ENCODE results near the gene ETDB. TPM values are rescaled to one million over a fixed set of nuclear protein-coding genes. Genes with fewer than 3 reads are reported as not detected.
"Not testable (repeated sequence)": the region's sequence is repeated elsewhere in the genome, so short reads cannot be mapped to it uniquely, and the experiment has no call there.

The ETDB gene
- total RNA-seq (not detected), polyA plus RNA-seq (0.25 TPM)
- long read RNA-seq, donor 1 = 0 reads
- long read RNA-seq, donor 2 = 0 reads
- long read RNA-seq, donor 3 = 0 reads
- long read RNA-seq, donor 4 = 0 reads
- long read RNA-seq, donor 5 = 0 reads
- long read RNA-seq, donor 6 = 0 reads
- long read RNA-seq, donor 7 = 0 reads
- long read RNA-seq, donor 8 = 0 reads
- long read RNA-seq, donor 9 = 0 reads
- long read RNA-seq, donor 10 = 0 reads

- not testable (repeated sequence) for H3K27ac ChIP-seq (ENCODE audit: low read depth in 1 of 2, low read length in 1 of 2); DNase-seq (ENCODE audit: low read depth in 6 of 9, low spot score in 9 of 9)
Measured at GRCh38 chrX:135120056-135120576, at the start of gene ETDB. ETDB (minus strand) TSS chrX:135120526; CDS start chrX:135119261, 1,265 bp downstream.

GRCh38 chrX:135169534-135169933, 49.2 kb upstream of the ETDB start:
- not testable (repeated sequence) for H3K27me3 ChIP-seq (ENCODE audit: control insufficient read depth in 2 of 2, insufficient read depth in 1 of 2, low read length in 1 of 2); H3K9me3 ChIP-seq (ENCODE audit: control insufficient read depth in 2 of 2, insufficient read depth in 1 of 2, low read length in 1 of 2); H3K36me3 ChIP-seq (ENCODE audit: control insufficient read depth in 2 of 2, insufficient read depth in 2 of 2, low read length in 1 of 2); H3K4me1 ChIP-seq (ENCODE audit: control insufficient read depth in 2 of 2, insufficient read depth in 2 of 2, low read length in 2 of 2); H3K27ac ChIP-seq (ENCODE audit: low read depth in 1 of 2, low read length in 1 of 2); DNase-seq (ENCODE audit: low read depth in 6 of 9, low spot score in 9 of 9); H3K4me3 ChIP-seq (ENCODE audit: low read length in 2 of 2)
- WGBS = 97% methylated on average over 3 of the region's 3 CpGs

More at GRCh38 chrX:135120056-135120576, at the start of gene ETDB:
- not testable (repeated sequence) for H3K9me3 ChIP-seq (ENCODE audit: control insufficient read depth in 2 of 2, insufficient read depth in 1 of 2, low read length in 1 of 2); H3K4me3 ChIP-seq (ENCODE audit: low read length in 2 of 2); H3K36me3 ChIP-seq (ENCODE audit: control insufficient read depth in 2 of 2, insufficient read depth in 2 of 2, low read length in 1 of 2); H3K4me1 ChIP-seq (ENCODE audit: control insufficient read depth in 2 of 2, insufficient read depth in 2 of 2, low read length in 2 of 2); H3K27me3 ChIP-seq (ENCODE audit: control insufficient read depth in 2 of 2, insufficient read depth in 1 of 2, low read length in 1 of 2)
- no CpG with 5 or more reads among the region's 1 CpG for WGBS

DNA sequence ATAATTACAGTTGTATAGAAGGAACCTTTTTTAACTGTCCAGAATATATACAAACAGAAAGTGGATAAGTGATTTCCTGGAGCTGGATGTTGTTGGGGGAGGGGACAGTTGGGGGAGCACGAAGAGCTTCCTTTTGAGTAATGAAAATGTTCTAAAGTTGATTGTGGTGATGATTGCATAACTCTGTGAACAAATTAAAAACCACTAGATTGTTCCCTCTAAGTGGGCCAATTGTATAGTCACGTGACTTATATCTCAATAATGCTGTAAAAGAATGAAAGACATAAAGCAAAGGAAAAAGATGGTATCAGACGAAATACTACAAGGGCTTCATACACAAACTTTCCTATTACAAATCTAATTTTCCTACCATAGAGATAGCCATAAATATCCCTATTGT, 48.2 kb upstream of the ETDB start:
- Histone ChIP-seq H3K9me3 (ENCODE audit: control insufficient read depth in 2 of 2, insufficient read depth in 1 of 2, low read length in 1 of 2) (no peaks in the 10 kb centered on the region), H3K4me1 (ENCODE audit: control insufficient read depth in 2 of 2, insufficient read depth in 2 of 2, low read length in 2 of 2) (no peaks in the 10 kb centered on the region)
- WGBS = 37% methylated on average over 3 of the region's 3 CpGs

GRCh38 chrX:135154688-135155087, 34.4 kb upstream of the ETDB start:
- H3K27ac ChIP-seq (ENCODE audit: low read depth in 1 of 2, low read length in 1 of 2); H3K27me3 ChIP-seq (ENCODE audit: control insufficient read depth in 2 of 2, insufficient read depth in 1 of 2, low read length in 1 of 2); DNase-seq (ENCODE audit: low read depth in 6 of 9, low spot score in 9 of 9); H3K4me3 ChIP-seq (ENCODE audit: low read length in 2 of 2); H3K36me3 ChIP-seq (ENCODE audit: control insufficient read depth in 2 of 2, insufficient read depth in 2 of 2, low read length in 1 of 2); H3K4me1 ChIP-seq (ENCODE audit: control insufficient read depth in 2 of 2, insufficient read depth in 2 of 2, low read length in 2 of 2); H3K9me3 ChIP-seq (ENCODE audit: control insufficient read depth in 2 of 2, insufficient read depth in 1 of 2, low read length in 1 of 2): not testable (repeated sequence)
- no CpG with 5 or more reads among the region's 3 CpGs for WGBS

More for the DNA sequence above, 48.2 kb upstream of the ETDB start:
- no peaks in the 10 kb centered on the region for H3K36me3 ChIP-seq (ENCODE audit: control insufficient read depth in 2 of 2, insufficient read depth in 2 of 2, low read length in 1 of 2)
- H3K27ac ChIP-seq (ENCODE audit: low read depth in 1 of 2, low read length in 1 of 2) = no peak overlapping the region
- no peak overlapping the region for H3K4me3 ChIP-seq (ENCODE audit: low read length in 2 of 2)
- DNase-seq (ENCODE audit: low read depth in 6 of 9, low spot score in 9 of 9) = no peak
- no peaks in the 10 kb centered on the region for H3K27me3 ChIP-seq (ENCODE audit: control insufficient read depth in 2 of 2, insufficient read depth in 1 of 2, low read length in 1 of 2)

DNA sequence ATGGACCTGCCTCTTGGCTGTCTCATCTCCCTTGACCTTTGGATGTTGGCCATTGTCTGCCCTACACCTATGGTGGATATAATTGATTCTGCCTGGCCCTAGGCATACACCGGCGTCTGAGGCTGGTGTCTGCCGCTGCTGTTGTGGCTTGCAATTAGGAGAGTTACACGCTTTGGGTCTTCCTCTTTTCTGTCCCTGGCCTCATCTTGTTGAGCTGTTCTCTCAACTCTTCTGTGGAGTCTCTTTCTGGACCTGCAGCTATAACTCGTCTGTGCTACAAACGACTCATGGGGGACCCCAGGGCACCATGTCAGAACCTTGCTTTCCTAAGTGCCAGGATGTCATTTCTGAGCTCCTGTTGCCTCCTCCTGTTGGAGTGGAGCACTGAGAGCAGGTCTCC, 5.8 kb upstream of the ETDB start:
- H3K36me3 ChIP-seq (ENCODE audit: control insufficient read depth in 2 of 2, insufficient read depth in 2 of 2, low read length in 1 of 2); H3K4me1 ChIP-seq (ENCODE audit: control insufficient read depth in 2 of 2, insufficient read depth in 2 of 2, low read length in 2 of 2); H3K27me3 ChIP-seq (ENCODE audit: control insufficient read depth in 2 of 2, insufficient read depth in 1 of 2, low read length in 1 of 2); H3K4me3 ChIP-seq (ENCODE audit: low read length in 2 of 2); H3K9me3 ChIP-seq (ENCODE audit: control insufficient read depth in 2 of 2, insufficient read depth in 1 of 2, low read length in 1 of 2); DNase-seq (ENCODE audit: low read depth in 6 of 9, low spot score in 9 of 9); H3K27ac ChIP-seq (ENCODE audit: low read depth in 1 of 2, low read length in 1 of 2): not testable (repeated sequence)
- WGBS = no CpG with 5 or more reads among the region's 6 CpGs

DNA sequence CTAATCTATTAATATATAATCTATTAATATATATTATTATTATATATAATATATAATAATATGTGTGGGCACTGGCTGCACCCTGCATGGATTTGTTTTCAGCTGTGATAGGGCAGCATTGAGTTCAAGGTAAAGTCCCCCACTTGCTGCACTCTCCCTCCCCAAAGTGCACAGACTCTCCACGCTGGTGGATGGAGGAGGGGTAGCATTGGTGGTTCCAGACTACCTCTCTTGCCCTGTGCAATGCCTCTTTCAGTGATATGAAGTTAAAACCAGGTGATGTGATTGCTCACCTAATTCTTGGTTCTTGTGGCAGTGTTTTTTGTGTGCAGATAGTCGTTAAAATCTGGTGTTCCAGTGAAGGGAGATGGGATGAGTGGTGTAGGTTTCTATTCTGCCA, 4.3 kb downstream of the ETDB start:
- not testable (repeated sequence) for H3K27ac ChIP-seq (ENCODE audit: low read depth in 1 of 2, low read length in 1 of 2); DNase-seq (ENCODE audit: low read depth in 6 of 9, low spot score in 9 of 9); H3K36me3 ChIP-seq (ENCODE audit: control insufficient read depth in 2 of 2, insufficient read depth in 2 of 2, low read length in 1 of 2); H3K9me3 ChIP-seq (ENCODE audit: control insufficient read depth in 2 of 2, insufficient read depth in 1 of 2, low read length in 1 of 2); H3K27me3 ChIP-seq (ENCODE audit: control insufficient read depth in 2 of 2, insufficient read depth in 1 of 2, low read length in 1 of 2); H3K4me3 ChIP-seq (ENCODE audit: low read length in 2 of 2); H3K4me1 ChIP-seq (ENCODE audit: control insufficient read depth in 2 of 2, insufficient read depth in 2 of 2, low read length in 2 of 2)
- no CpG with 5 or more reads among the region's 2 CpGs for WGBS

- no peak overlapping the region for H3K27ac ChIP-seq (ENCODE audit: low read depth in 1 of 2, low read length in 1 of 2)
- no peaks in the 10 kb centered on the region for H3K4me1 ChIP-seq (ENCODE audit: control insufficient read depth in 2 of 2, insufficient read depth in 2 of 2, low read length in 2 of 2)
- no peaks in the 10 kb centered on the region for H3K27me3 ChIP-seq (ENCODE audit: control insufficient read depth in 2 of 2, insufficient read depth in 1 of 2, low read length in 1 of 2)
- no peak overlapping the region for H3K4me3 ChIP-seq (ENCODE audit: low read length in 2 of 2)
- DNase-seq (ENCODE audit: low read depth in 6 of 9, low spot score in 9 of 9) = peak in 2 of 9 donors; percentile 14 to 24
- WGBS = 83% methylated on average over 2 of the region's 2 CpGs
- no peaks in the 10 kb centered on the region for H3K36me3 ChIP-seq (ENCODE audit: control insufficient read depth in 2 of 2, insufficient read depth in 2 of 2, low read length in 1 of 2)
- no peaks in the 10 kb centered on the region for H3K9me3 ChIP-seq (ENCODE audit: control insufficient read depth in 2 of 2, insufficient read depth in 1 of 2, low read length in 1 of 2)
Measured at GRCh38 chrX:135114392-135114791, 5.9 kb downstream of the ETDB start.

GRCh38 chrX:135112743-135113142, 7.6 kb downstream of the ETDB start:
- DNase-seq (ENCODE audit: low read depth in 6 of 9, low spot score in 9 of 9) = no peak
- Histone ChIP-seq H3K4me1 (ENCODE audit: control insufficient read depth in 2 of 2, insufficient read depth in 2 of 2, low read length in 2 of 2) (no peaks in the 10 kb centered on the region), H3K27me3 (ENCODE audit: control insufficient read depth in 2 of 2, insufficient read depth in 1 of 2, low read length in 1 of 2) (no peaks in the 10 kb centered on the region), H3K4me3 (ENCODE audit: low read length in 2 of 2) (no peak overlapping the region), H3K27ac (ENCODE audit: low read depth in 1 of 2, low read length in 1 of 2) (no peak overlapping the region), H3K36me3 (ENCODE audit: control insufficient read depth in 2 of 2, insufficient read depth in 2 of 2, low read length in 1 of 2) (no peaks in the 10 kb centered on the region), H3K9me3 (ENCODE audit: control insufficient read depth in 2 of 2, insufficient read depth in 1 of 2, low read length in 1 of 2) (no peaks in the 10 kb centered on the region)
- 100% methylated on average over 1 of the region's 1 CpG for WGBS

- WGBS = 39% methylated on average over 5 of the region's 5 CpGs
- no peaks in the 10 kb centered on the region for H3K9me3 ChIP-seq (ENCODE audit: control insufficient read depth in 2 of 2, insufficient read depth in 1 of 2, low read length in 1 of 2)
- H3K27ac ChIP-seq (ENCODE audit: low read depth in 1 of 2, low read length in 1 of 2) = no peak overlapping the region
- H3K36me3 ChIP-seq (ENCODE audit: control insufficient read depth in 2 of 2, insufficient read depth in 2 of 2, low read length in 1 of 2) = no peaks in the 10 kb centered on the region
- H3K4me1 ChIP-seq (ENCODE audit: control insufficient read depth in 2 of 2, insufficient read depth in 2 of 2, low read length in 2 of 2) = no peaks in the 10 kb centered on the region
- DNase-seq (ENCODE audit: low read depth in 6 of 9, low spot score in 9 of 9) = peak in 2 of 9 donors; percentile 35 to 46
- H3K27me3 ChIP-seq (ENCODE audit: control insufficient read depth in 2 of 2, insufficient read depth in 1 of 2, low read length in 1 of 2) = no peaks in the 10 kb centered on the region
- no peak overlapping the region for H3K4me3 ChIP-seq (ENCODE audit: low read length in 2 of 2)
Measured at GRCh38 chrX:135112096-135112729, 8.1 kb downstream of the ETDB start.

Data from thymus (tissue), 14 donors.